HG03354 (cell line): ENCODE measurements around the gene OTULIN.

ENCODE experiments used
- ATAC-seq: cut with Tn5 transposase; IDR thresholded peaks from one replicate; pipeline ENCODE4 v1.9.1; 2021; ENCODE audit warnings: mild to moderate bottlenecking; ENCODE audit not compliant: unreplicated experiment, poor library complexity, severe bottlenecking

The OTULIN gene

DNA sequence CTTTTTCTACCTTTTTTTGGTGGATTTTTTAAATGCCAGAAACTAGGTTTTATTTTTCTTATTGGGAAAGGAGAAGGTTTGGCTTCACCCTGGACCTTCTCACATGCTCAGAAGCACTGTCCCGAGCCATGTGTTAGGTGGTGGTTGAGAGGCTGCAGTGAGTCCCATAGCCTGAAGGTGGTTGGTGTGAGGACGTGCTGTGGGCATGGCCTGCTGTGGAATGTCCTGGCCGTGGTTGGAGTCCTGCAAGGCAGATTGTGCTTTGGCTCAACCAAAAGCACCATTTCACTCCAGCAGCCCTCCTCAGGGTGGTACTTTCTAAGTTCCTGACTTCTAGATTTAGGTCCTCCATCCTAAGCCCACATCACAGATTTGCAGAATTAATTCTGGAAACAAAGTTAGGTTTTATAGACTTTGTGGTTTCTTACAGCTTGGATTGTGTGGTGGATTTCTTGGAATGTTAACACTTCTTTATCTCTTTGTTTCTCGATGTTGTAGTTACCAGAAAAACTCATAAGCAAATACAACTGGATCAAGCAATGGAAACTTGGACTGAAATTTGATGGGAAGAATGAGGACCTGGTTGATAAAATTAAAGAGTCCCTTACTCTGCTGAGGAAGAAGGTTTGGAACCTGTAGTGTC is 22.6 kb downstream of the OTULIN start:
- ATAC-seq = no peak

DNA sequence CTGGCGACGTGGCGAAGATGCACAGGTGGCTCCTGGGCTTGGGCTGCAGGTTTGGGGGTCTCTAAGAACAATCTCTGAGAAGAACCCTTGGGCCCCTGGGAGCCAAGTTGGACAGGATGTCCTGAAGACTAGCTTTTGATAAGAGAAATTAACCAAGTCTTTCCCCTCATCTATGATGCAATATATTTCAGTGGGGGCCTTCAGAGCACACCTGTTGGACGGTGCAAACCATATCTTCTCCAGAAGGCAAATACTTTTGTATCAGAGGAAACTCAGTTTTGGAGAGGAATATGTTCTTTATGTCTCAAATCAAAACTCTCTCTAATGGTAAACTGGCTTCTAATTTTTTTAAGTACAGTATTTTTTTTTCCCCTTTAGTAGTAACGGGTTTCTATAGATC is 28.6 kb downstream of the OTULIN start:
- ATAC-seq = no peak

DNA sequence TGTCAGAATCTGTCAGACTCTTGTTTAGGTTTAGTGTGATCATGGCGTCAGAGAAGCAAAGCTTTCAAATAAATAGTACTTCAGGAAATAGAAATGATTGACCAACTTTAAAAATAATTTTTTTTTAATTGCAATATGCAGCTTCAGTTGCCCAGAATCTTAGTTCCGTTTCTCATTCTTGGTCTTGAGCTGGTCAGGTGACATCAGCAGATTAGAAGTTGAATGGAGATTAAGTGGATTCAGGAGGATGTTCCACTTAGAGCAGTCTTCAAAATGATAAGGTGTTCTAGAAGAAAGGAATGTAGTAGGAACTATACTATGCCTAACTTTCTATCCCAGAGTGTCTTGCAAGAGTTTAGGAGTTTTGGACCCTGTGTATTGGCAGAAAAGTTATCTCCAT is 30.6 kb downstream of the OTULIN start:
- no peak for ATAC-seq

DNA sequence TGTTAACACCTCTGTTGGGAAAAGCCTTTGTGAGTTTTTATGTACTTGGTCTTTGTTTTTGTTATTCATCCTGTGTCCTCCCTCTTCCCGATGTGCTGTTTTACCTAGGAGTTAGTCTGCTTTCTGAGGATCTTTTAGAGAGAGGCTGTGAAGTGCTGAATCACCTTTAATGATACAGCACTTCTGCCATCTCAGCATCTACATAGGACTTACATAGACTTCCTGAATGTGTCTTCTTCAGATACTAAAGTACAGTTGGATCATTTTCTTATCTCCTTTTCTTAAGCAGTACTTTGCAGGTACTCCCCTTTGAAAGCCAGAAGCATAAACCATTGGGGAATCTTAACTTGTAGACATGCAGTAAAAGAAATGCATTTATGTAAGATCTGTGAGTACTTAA is 31.5 kb downstream of the OTULIN start:
- no peak for ATAC-seq

DNA sequence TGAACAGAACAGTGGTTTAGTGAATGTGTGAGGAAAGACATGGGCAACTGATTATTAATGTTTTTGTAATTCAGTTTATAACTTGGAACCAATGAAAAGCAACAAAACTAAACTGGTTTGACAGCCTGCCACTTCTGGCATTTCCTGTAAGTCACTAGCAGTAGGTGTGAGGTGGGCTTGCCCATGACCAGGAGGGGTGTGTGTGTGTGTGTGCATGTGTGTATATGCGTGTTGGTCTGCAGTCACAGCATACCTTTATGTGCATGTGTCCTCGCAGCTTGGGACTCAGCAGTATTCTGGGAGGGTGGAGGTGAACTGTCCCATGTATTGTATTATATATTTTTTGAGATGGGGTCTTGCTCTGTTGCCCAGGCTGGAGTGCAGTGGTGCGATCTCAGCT is 32.3 kb downstream of the OTULIN start:
- ATAC-seq = no peak

DNA sequence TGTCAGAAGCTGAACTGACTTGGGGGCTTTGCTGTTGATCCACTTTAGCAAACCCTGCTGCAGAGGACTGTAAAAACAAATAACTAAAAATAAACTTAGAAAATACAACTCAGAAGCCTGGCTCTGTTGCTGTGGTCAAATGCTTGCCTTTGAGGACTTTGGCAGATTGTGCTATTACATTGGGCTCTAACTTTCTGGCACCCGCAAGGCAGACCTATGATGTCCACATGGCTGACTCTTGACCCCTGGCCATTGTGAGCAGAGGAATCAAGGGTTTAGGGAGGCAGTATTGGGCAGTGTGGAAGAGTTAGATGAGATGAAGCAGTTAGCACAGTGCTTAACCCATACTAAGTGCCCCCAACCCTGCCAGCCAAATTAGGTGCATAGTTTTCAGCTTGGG is 34.0 kb downstream of the OTULIN start:
- ATAC-seq = no peak

DNA sequence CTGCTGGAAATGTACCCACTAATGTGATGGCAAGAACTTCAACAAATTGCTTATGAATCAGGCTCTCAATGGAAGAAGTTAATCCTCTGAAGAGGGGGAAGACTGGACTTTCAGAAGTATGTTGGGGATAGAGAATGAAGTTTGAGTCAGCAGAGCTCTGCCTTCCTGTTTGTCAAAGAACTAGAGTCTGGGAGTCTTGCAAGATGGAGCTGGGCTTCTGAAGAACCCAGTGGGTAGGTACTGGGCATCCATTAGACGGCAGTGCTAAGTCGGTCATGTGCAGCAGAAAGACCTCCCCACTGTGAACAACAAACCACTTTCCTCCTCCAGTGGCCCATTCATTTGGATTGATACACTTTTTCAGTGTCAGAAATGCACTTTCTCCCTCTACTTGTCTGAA is 34.6 kb downstream of the OTULIN start:
- ATAC-seq = no peak

DNA sequence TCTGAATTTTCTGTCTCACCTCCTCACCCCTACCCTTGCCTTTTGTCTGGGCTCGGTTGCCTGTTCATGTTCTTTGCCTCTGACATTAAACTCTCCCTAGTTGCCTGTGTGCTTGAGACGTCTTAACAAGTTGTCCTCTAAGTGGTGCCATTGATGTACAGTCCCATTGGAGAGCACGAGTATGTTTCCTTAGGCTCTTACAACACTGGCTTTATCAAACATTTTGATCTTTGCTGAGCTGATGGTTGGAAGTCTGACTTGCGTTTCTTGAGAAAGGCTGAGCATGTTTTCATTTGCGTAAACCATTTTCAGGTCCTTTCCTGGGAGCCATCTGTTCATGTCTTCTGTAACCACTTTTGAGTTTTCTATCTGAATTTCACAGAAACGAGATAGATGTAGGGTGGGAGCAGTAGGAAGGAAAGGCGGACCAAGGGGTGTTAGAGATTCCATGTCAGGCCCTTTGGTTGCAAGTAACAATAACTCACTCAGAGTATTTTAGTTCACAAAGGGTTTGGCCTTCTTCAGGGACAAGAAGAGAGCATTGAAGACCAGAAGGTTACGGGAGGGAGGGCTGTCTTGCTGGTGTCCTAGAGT is 35.4 kb downstream of the OTULIN start:
- no peak for ATAC-seq

DNA sequence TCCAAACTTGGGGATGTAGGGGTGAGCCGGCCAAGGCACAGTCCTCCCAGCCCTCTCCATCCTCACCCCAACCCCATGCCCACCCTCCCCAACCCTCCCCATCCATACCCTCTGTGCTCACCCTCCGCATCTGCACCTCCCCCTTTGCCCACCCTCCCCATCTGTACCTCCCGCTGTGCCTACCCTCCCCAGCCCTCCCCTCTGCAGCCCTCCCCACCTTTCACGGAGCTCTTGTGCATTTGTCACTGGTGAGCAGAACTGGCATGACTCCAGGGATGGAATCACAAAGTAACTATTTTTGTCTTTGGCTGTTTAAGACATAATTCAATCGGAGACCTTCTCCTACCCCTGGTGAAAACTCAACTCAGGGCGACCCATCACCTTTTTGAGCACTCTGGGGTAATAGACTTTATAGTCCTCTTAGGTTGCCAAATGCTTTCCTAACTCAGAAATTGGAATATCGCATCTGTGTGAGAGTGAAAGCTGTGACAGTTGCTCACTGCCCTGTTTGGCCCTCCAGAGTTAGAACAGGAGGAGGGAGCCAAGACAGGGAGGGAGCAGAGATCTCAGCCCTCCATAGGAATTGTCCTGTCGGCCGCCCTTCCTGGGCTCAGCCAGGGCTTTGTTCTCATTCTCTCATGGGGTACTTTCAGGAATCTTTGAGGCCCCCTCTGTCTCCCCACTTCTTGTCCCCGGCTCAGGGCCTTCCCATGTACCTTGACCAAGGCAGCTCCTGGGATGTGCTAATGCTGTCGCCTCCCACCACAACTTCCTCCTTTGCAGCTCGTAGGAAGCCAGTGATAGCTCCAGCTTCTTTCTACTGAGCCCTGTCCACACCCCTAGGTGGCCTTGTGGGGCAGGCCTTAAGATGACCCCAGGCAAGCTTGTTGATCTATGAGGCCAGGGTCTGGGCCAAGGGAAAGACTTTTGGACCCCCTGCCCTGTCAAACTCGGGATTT is 36.2 kb downstream of the OTULIN start:
- no peak for ATAC-seq

DNA sequence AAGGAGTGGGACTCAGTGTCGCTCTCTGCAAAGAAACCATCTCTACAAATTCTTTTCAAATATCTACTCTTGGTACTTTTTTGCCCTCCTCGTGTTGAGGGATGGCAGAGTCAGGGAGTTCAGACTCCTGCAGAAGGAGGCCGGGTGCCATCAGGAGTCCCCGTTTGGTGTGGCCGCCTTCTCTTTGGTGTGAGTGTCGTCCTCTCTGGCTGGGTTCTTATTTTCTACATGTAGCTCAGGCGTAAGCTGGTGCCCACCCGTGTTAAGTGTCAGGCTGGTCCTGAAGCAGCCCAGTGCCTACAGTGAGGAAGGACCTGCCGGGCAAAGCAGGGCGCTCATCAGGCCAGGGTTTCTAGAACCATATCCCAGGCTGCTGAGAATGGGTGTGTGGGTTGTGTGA is 37.0 kb downstream of the OTULIN start:
- ATAC-seq = no peak

DNA sequence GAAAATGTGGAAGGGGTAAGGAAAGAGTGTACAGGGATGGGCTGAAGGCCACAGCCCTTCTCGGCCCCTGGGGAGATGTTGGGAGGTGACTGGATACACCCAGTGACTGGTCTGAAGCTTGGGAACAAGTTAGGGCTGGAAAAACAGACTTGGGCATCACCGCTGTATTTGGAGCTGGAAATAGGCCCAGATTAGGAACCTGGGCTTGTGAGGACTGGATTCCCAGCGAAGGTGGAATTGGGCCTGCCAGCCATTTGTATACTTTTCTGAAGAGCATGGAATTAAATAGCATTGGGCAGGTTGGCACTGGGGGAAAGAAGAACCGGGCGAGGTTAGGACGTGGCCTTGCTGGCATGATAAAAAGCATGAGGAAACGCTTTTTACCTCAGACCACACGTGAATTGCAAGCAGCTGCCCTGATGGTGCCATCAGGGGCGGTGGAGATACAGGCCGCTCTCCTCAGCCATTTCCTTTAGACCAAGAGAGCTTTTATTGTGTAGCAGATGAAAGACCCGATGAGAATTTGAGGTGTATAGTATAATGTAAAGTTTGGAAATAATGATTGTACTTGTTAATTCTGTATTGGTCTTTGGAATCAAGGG is 37.8 kb downstream of the OTULIN start:
- ATAC-seq = no peak

DNA sequence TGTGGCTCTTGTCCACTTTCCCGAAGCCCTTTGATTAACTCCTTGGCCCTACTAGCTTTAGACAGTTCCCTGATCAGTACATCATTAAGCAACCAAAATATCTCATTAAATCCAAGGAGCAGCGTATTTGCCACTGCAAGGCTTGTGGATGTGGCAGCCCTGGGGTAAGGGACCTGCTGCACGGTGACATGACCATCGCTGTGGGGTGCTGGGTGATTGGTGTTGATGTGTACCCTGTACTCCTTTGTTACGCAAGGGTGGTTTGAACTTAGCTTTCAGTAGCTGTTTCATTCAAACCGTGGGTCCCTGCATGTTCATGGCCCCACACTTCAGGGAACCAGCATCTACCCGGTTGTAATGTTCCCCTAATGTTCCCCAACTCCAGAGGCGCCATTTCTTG is 41.0 kb downstream of the OTULIN start:
- ATAC-seq = no peak

DNA sequence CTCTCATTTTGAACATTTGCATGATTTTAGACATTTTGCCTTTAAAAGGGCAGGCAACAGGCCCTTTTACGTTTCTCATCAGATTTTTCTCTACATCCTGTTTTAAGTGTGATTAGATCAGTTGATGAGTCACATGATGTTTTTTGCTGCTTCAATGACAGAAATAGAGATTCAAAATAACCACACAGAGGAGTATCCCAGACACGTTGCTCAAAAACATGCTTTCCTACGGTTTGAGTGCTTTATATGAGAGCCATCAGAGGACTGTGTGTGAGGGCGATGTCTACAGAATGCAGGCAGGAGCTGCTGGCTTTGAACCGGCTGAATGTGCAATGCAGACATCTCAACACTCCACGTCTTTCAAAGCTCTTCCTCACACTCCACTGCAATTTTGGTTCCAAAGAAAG is 42.1 kb downstream of the OTULIN start:
- no peak for ATAC-seq

DNA sequence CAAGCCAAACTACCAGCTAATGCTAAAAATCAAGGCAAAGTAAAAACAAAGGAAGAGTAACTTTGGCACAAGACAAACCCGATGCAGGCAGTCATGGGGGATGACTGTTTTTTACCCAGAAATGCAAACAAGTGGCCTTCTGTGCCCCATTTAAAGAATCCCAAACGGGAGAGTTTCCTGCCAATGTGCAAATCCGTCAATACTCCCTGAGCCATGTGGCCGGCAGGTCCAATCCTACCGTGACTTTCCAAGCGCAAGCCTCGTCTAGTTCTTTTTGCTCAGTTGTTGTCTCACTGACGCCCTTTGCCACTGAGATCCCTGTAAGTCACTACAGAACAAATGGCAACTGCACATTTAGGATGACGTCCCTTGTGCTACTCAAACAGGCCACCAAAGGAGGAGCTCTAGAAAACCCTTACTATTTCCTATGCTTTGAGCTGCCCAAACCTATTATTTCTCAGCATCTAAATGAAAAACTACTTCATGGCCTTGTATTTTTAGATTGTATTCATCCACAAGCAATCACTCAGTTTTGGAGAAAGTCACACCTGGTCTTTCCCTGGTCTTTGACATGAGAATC is 43.4 kb downstream of the OTULIN start:
- ATAC-seq = no peak

DNA sequence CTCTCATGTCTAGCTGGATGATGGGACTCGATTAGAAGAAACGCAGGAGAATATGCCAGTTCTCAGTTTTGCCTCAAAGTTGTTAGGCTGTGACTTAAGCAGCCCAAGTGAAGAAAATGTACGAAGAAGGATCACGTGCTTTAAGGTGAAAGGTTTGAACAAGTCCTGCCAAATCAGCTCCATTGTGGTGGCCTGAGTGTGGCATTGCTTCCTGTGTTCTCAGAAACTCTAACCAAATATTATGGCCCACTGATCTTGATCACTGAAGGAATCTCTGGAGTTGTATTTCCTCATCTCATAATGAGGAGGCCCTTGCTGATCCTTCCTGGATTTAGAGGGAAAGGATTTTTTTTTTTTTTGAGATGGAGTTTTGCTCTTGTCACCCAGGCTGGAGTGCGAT is 44.0 kb downstream of the OTULIN start:
- ATAC-seq = no peak

DNA sequence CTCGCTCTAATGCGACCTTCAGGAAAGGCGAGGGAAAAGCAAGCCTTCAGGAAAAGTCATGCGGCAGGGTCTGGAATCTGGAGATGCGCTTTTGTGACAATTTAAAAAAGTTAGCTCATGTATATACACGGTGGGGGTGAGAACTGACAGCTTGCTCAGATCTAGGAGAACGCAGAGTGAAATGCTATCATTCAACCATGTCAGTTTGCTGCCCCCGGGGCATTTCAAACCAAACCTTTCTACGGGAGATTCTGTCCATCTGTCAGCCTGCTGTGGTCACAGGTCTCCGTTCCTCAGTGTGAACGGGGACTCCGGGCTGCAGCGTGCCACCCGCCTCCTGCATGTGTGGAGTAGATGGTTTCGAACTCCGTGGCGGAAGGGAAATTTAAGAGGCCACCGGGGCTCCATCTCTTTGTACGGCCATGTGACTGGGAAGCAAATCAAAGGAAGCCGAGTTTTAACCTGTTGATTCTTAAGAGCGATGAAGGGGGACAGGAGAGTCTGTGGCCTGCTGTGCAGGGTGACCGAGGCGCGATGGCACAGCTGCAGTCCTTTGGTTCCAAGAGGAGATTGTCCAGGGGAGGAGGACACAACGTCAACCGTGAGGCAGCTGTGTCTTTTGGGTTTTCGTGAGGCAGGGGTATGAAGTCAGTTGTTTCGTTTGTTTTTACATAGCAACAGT is 45.9 kb downstream of the OTULIN start:
- no peak for ATAC-seq

DNA sequence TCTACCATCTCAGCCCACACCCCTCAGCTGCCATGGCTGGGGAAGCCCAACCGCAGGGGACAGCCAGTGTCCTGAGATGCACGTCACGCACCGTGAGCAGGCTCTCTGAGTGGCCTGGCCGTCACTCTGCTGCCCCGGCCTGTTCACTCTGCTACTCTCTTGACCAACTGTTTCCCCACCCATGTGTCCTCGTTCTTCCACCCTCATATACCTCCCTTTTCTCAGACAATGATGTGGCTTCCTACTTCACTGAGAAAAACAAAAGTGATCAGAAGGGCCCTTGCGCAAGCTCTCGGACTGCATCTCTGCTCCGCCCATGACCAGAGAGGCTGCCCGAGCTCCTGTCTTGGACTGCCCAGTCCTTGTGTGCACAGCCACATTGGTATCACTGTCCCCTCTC is 47.6 kb downstream of the OTULIN start:
- no peak for ATAC-seq

DNA sequence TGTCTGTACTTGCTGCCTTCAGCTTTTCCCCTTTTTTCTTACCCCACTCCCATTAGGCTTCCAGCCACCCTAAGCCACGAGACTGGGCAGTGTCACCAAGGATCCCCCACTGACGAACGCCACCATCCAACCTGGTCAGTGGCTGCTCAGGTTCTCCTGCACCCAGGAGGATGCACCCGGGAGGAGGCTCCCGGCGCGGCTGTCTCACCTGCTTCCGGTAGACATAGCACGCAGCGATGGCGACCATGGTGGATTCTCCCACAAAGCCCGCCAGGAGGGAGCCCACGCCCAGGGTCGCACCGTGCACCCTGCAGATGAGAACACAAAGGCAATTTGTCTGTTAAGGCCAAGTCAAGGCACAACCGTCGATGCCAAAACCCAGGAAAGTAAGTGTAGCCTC is 48.1 kb downstream of the OTULIN start:
- no peak for ATAC-seq

DNA sequence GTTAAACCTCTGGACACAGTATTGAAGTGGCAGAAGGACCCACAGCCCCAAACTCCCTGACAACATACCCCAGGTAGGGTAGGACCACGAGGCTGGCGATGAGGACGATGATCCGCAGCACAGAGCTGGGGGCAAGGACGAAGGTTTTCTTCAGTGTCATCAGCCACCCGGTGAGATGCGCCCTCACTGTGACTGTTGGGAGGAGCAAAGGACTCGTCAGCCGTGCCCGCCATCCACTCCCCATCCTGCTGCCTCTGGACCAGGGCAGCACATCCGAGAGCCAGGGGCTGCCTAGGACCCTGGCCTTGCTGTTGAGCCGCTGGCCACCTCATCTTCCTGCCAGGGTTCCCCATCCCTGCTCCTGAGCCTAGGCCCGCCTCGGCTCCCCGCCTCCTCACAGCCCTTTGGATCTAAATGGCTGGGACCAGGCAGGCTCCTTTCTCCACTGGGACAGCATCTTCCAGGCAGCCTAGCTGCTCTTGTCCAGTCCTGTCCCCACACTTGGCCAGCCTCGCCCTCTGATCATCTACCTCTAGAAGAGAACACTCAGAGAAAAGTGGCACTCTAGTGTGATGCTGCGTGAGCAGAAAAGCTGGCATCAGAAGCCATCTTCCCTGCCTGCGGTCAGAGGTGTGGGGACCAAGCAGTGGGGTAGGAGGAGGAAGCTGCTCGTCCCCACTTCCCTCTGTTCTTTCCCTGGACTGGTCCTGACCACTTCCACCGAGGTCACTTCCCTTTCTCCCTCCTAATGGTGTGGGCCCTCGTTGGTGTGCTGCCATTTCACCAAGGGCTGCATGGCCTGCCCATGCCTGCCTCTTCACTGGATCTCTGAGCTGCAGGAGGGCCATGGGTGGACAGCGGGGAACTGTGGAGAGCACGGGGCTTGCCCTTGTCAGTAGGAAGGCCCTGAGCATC is 49.2 kb downstream of the OTULIN start:
- no peak for ATAC-seq
